ENCODE measurements around the gene SLC35B2. TPM values are rescaled to one million over a fixed set of nuclear protein-coding genes. Genes with fewer than 3 reads are reported as not detected.

The SLC35B2 gene
- total RNA-seq, 2 experiments from 2014 or later: 22.8 to 24.9 TPM

DNA sequence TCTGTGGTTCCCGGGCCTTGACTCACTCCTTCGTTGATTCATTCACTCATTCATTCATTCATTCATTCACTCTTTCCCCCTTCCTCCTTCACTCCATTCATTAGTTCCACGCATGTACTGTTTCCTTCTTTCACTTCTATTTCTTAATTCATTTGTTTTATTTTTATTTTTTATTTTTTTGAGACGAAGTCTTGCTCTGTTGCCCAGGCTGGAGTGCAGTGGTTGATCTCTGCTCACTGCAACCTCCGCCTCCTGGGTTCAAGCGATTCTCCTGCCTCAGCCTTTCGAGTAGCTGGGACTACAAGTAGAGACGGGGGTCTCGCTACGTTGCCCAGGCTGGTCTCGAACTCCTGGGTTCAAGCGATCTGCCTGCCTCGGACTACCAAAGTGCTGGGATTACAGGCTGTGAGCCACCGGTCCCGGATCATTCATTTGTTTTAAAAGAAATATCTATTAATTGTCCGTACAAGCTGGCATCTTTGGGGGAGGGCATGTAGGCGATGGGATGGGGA is 8.4 kb upstream of the SLC35B2 start:
- Mint-ChIP-seq H3K27ac (peak overlapping the region; percentile 83), H3K27me3 (peaks cover 23% of the 10 kb centered on the region), H3K36me3 (peaks cover 23% of the 10 kb centered on the region), H3K4me3 (peak overlapping the region; percentile 97), H3K4me1 (peaks cover 51% of the 10 kb centered on the region), H3K9me3 (no peaks in the 10 kb centered on the region)
- DNase-seq: no peak

DNA sequence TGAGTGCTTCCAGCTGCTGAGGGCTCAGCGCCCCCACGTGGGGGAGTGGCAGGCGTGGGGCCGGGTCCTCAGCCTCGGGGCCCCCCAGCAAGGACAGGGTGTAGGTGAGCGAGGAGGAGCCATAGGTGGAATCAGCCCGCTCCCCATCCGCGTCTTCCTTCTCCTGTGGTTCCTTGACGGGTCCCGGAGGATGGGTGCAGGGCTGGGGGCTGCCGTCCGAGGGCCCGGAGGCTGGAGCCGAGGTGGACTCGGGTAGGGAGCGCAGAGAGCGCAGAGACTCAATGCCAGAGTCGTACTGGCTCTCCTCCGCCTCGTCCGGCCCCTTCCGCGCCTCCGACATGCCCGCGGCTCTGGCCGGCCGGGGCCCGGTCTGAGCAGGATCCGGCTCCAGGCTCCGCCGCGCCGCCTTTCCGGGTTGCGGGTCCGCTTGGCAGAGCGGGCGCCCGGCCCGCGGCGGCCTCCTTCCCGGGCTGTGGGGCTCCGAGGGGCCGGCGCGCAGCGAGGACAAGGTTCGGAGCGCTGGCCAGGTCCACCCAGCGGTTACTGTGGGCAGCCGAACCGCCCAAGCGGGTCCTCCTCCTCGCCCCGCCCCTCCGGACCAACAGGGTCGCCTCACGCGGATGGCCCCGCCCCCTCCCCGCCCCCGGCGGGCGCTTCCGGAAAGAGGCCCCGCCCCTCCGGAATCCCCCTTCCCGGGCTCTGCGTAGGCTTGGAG is 7.8 kb upstream of the SLC35B2 start, which contains the start of gene NFKBIE:
Gene NFKBIE (minus strand): TSS at position 545 of the 715 bp plus-strand sequence. CDS start 205 bp downstream, at position 340.
- Mint-ChIP-seq H3K36me3 (peaks cover 26% of the 10 kb centered on the region), H3K27ac (peak within 1 kb of the TSS; percentile 95), H3K27me3 (peaks cover 22% of the 10 kb centered on the region), H3K4me3 (peak within 1 kb of the TSS; percentile 97), H3K4me1 (peaks cover 56% of the 10 kb centered on the region), H3K9me3 (no peaks in the 10 kb centered on the region)
- peak; percentile 94 for DNase-seq

DNA sequence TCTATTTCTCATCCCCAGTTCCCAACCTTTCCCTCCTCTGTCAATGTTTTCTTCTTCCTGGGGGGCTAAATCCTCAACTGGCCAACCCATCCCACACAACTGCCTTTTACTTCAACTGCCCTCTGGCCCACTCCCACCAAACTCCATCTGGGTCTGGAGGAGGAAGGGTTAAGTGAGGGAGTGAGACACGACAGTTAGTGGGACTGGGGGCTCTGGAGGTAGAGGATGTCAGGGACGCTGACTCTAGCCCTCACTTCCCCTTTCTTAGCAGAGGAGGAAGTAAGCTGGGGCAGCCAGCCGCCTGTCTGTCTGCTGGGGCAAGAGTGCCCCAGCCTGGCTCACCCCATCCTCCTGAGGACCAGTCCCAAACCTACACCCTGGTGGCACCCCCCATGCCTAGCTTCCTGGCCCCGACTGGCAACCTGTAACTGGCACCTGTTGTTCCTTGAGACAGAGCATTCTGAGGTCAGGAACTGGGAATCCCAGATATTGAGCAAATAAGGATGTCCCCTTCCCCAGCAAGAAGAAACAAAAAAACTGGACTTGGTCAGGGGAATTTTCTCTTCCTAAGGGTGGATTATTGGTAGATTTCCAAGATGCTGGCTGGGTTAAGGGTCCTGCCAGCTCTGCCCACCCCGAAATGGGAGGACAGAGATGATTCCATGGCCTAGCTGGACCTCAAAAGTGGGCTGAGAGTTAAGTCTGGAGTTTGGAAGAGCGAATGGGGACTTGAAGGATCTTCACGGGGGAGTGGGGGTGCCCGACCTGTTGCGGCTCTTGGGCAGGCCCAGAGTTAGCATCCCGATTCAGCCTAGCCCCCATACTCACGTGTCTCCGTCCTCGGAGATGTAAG is 7.1 kb upstream of the SLC35B2 start:
- Mint-ChIP-seq H3K27me3 (peaks cover 14% of the 10 kb centered on the region), H3K4me1 (peaks cover 50% of the 10 kb centered on the region), H3K27ac (peak overlapping the region; percentile 95), H3K9me3 (no peaks in the 10 kb centered on the region), H3K4me3 (peak overlapping the region; percentile 97), H3K36me3 (peaks cover 26% of the 10 kb centered on the region)
- DNase-seq: peak; percentile 42

GRCh38 chr6:44263354-44264100 is 6.2 kb upstream of the SLC35B2 start:
- peaks cover 6% of the 10 kb centered on the region for H3K27me3 Mint-ChIP-seq
- H3K4me1 Mint-ChIP-seq: peaks cover 50% of the 10 kb centered on the region
- H3K27ac Mint-ChIP-seq: peak overlapping the region; percentile 95
- H3K36me3 Mint-ChIP-seq: peaks cover 32% of the 10 kb centered on the region
- peak overlapping the region; percentile 97 for H3K4me3 Mint-ChIP-seq
- no peaks in the 10 kb centered on the region for H3K9me3 Mint-ChIP-seq
- peak; percentile 45 for DNase-seq

DNA sequence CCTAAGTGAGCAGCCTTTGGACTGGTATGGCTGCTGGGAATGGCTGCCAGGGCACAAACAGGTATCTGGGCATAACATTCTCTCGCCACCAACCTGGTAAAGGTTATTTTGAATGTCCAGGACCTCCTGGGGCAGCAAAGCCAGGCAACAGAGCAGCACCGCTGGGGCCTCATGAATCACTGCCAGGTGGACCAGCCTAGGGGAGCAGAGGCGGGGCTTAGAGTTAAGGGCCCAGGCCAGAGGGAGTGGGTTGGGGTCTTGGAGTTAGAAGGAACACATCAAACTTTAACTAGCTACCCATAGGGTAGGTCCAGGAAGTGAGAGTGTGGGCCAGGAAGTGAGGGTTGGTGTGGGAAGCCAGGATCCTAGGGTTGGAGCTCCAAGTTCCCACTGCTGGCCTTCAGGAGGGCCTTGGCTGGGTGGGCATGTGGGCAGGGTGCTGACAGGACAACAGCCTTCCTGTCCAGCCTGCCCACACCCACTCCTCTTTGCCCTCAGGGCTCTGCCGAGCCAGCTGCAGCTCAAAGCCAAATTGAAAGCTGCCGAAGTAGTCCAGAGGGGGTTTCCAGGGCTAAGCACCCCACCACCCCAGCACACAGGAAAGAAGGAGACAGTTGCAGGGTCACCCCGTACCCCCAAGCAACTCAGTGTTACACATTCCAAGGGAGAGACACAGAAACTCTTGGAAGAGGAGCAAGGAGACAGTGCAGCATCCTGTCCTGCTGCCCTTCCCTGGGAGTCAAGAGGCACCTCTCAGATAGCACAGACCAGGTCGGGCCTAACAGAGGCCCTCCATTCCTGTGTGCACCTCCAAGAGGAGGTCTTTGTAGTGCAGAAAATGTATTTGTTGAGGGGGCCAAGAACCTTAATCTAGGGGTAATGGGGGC is 5.4 kb upstream of the SLC35B2 start:
- peaks cover 4% of the 10 kb centered on the region for H3K27me3 Mint-ChIP-seq
- peaks cover 36% of the 10 kb centered on the region for H3K36me3 Mint-ChIP-seq
- peak overlapping the region; percentile 97 for H3K4me3 Mint-ChIP-seq
- no peak for DNase-seq
- H3K4me1 Mint-ChIP-seq: peaks cover 57% of the 10 kb centered on the region
- H3K9me3 Mint-ChIP-seq: no peaks in the 10 kb centered on the region
- peak overlapping the region; percentile 95 for H3K27ac Mint-ChIP-seq

DNA sequence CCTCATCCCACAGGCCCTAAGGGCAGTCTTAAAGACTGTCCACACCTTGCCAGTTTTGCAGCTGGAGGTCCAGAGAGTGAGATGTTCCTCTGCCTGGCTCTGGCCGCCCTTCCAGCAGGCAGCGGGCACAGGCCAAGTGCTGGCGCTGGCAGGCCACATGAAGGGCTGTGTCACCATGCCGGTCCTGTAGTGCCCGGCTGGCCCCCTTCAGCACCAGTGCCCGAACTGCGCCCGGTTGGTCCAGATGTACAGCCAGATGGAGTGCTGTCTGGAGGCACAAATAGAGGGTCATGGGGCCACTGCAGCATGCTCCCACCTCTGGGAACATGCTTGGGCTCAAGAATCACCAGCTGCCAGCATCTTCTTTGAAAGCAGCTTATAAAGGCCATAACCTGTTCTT is 4.3 kb upstream of the SLC35B2 start:
- H3K4me3 Mint-ChIP-seq: no peak overlapping the region
- peaks cover 53% of the 10 kb centered on the region for H3K4me1 Mint-ChIP-seq
- H3K27me3 Mint-ChIP-seq: no peaks in the 10 kb centered on the region
- no peak for DNase-seq
- no peaks in the 10 kb centered on the region for H3K9me3 Mint-ChIP-seq
- peaks cover 39% of the 10 kb centered on the region for H3K36me3 Mint-ChIP-seq
- H3K27ac Mint-ChIP-seq: no peak overlapping the region

- Mint-ChIP-seq H3K9me3 (no peaks in the 10 kb centered on the region), H3K4me3 (peak overlapping the region; percentile 2), H3K36me3 (peaks cover 46% of the 10 kb centered on the region), H3K4me1 (peaks cover 53% of the 10 kb centered on the region), H3K27me3 (no peaks in the 10 kb centered on the region), H3K27ac (peak overlapping the region; percentile 61)
- no peak for DNase-seq
These were observed 3.3 kb upstream of the SLC35B2 start for GRCh38 chr6:44260451-44261297.

DNA sequence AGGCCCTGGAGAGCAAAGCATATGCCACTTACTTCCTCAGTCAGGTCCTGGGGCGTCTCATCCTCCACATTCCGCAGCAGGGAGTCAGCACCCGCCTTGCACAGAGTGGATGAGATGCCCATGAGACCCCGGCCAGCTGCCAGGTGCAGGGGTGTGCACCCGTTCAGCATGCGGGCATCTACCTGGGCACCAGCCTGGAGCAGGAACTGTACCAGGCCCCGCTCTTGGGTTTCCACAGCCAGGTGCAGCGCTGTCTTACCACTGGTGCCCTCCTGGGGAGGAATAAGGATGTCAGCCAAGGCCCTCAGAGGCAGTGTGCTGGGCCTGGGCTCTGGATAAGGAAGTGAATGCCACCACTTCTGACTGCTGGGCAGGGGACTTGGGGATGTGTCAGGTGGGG is 2.7 kb upstream of the SLC35B2 start:
- peaks cover 58% of the 10 kb centered on the region for H3K4me1 Mint-ChIP-seq
- peaks cover 52% of the 10 kb centered on the region for H3K36me3 Mint-ChIP-seq
- H3K4me3 Mint-ChIP-seq: no peak overlapping the region
- DNase-seq: no peak
- no peaks in the 10 kb centered on the region for H3K9me3 Mint-ChIP-seq
- no peaks in the 10 kb centered on the region for H3K27me3 Mint-ChIP-seq
- no peak overlapping the region for H3K27ac Mint-ChIP-seq

DNA sequence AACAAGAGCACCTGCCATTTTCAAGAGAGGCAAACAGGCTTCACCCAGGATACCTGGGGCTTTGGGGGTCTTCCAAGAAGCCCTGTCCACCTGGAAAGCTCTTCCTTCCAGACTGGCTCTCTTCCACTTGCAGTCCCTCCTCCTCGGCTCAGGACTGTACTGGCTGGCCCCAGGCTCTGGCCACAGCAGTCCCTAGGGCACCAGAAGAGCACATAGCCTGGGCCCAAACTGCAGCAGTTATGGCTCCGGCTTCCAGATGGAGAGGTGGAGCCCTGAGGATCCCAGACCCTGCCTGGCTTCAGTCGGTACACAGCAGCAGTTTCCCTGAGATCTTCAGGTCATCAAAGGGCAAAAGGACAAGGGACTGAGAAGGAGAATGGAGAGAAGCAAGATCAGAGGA is 1.6 kb upstream of the SLC35B2 start:
- Mint-ChIP-seq H3K27me3 (peaks cover 6% of the 10 kb centered on the region), H3K9me3 (no peaks in the 10 kb centered on the region), H3K36me3 (peaks cover 54% of the 10 kb centered on the region), H3K4me1 (peaks cover 65% of the 10 kb centered on the region), H3K4me3 (peak overlapping the region; percentile 80), H3K27ac (peak overlapping the region; percentile 92)
- no peak for DNase-seq

- peaks cover 65% of the 10 kb centered on the region for H3K4me1 Mint-ChIP-seq
These were observed 1.1 kb upstream of the SLC35B2 start for GRCh38 chr6:44258325-44258863.

DNA sequence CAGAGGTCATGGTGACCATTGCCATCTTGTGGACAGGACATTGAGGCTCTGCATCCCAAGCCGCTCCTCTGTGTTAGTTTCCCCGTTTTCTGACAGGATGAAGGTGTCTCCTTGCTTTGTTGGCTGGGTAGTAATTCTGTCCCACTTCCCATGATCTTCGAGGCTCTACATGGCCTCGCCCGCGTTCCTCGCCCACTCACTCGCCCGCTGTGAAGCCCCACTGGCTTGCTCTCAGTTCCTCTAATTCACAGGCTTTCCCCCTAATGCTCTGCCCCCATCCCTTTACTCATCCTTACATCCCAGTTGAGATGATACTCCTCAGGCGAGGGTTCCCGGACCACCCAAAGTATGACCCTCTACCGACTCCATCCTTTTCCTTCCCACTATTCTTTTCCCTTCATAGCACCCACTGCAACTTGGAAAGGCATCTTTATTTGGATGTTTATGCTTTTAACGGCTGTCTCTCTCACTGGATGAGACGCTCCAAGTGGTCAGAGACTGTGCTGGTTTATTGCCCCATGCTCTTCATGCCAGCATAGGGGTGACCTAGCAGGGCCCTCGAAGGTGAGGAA is 511 bp upstream of the SLC35B2 start:
- H3K36me3 Mint-ChIP-seq: peaks cover 55% of the 10 kb centered on the region

More at GRCh38 chr6:44258325-44258863, 1.1 kb upstream of the SLC35B2 start:
- Mint-ChIP-seq H3K27me3 (peaks cover 6% of the 10 kb centered on the region), H3K4me3 (peak overlapping the region; percentile 80), H3K9me3 (no peaks in the 10 kb centered on the region), H3K36me3 (peaks cover 55% of the 10 kb centered on the region), H3K27ac (peak overlapping the region; percentile 92)
- DNase-seq: no peak

DNA sequence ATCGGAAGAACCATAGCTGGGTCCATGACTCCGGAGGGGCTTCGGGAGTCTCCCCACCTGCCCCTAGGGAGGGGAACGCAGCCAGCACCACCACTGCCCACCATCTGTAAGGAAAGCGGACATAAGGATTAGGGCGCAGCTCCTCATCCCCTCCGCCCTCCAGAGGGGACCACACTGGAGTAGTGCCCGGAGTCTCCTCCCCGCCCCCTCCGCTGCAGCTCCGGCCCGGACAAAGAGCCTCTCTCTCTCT is 628 bp downstream of the SLC35B2 start:
- Mint-ChIP-seq H3K9me3 (no peaks in the 10 kb centered on the region), H3K4me1 (peaks cover 65% of the 10 kb centered on the region), H3K36me3 (peaks cover 65% of the 10 kb centered on the region), H3K27me3 (peaks cover 6% of the 10 kb centered on the region), H3K27ac (peak overlapping the region; percentile 86), H3K4me3 (peak overlapping the region; percentile 89)
- DNase-seq: peak; percentile 46

More for the DNA sequence above, 511 bp upstream of the SLC35B2 start:
- Mint-ChIP-seq H3K9me3 (no peaks in the 10 kb centered on the region), H3K4me1 (peaks cover 65% of the 10 kb centered on the region), H3K27me3 (peaks cover 6% of the 10 kb centered on the region), H3K27ac (peak overlapping the region; percentile 92), H3K4me3 (peak overlapping the region; percentile 80)
- DNase-seq: peak; percentile 17
